H9 (cell line): ENCODE measurements around the gene SRM. TPM values are rescaled to one million over a fixed set of nuclear protein-coding genes. Genes with fewer than 3 reads are reported as not detected.

Source experiments
- DNase-seq: peaks from one replicate; pipeline ENCODE4 v3.0.0-alpha.2; 2017
- H2AFZ ChIP-seq: one replicate; pipeline ENCODE4 v1.6.1; 2013; ENCODE audit warnings: mild to moderate bottlenecking, low read length, control low read depth, moderate library complexity
- H2AK5ac ChIP-seq: 2 replicates; pipeline ENCODE4 v1.6.1; 2013; ENCODE audit warnings: low read length, control low read depth, mixed read lengths; ENCODE audit not compliant: insufficient read length
- H2BK120ac ChIP-seq: one replicate; pipeline ENCODE4 v1.6.1; 2013; ENCODE audit warnings: low read depth, mild to moderate bottlenecking, low read length, control low read depth, inconsistent platforms; ENCODE audit not compliant: poor library complexity, severe bottlenecking
- H2BK12ac ChIP-seq: 2 replicates; pipeline ENCODE4 v1.6.1; 2013; ENCODE audit warnings: low read length, control low read depth, mixed read lengths, low read depth; ENCODE audit not compliant: insufficient read length
- H2BK15ac ChIP-seq: 2 replicates; pipeline ENCODE4 v1.6.1; 2013; ENCODE audit warnings: low read depth, low read length, control low read depth
- H2BK20ac ChIP-seq: one replicate; pipeline ENCODE4 v1.6.1; 2013; ENCODE audit warnings: low read depth, mild to moderate bottlenecking, low read length, control low read depth, inconsistent platforms; ENCODE audit not compliant: poor library complexity, severe bottlenecking
- H2BK5ac ChIP-seq: 2 replicates; pipeline ENCODE4 v1.6.1; 2013; ENCODE audit warnings: low read length, control low read depth, mixed read lengths; ENCODE audit not compliant: insufficient read length
- H3K14ac ChIP-seq: 2 replicates; pipeline ENCODE4 v1.6.1; 2013; ENCODE audit warnings: low read length, control low read depth; ENCODE audit not compliant: insufficient read depth
- H3K18ac ChIP-seq: 2 replicates; pipeline ENCODE4 v1.6.1; 2013; ENCODE audit warnings: low read depth, mild to moderate bottlenecking, mixed read lengths, low read length, control low read depth; ENCODE audit not compliant: insufficient read length
- H3K23ac ChIP-seq: 2 replicates; pipeline ENCODE4 v1.6.1; 2013; ENCODE audit warnings: low read length, control low read depth, mixed read lengths, low read depth; ENCODE audit not compliant: insufficient read length
- H3K23me2 ChIP-seq: 2 replicates; pipeline ENCODE4 v1.6.1; 2013; ENCODE audit warnings: low read depth, mild to moderate bottlenecking, mixed read lengths, low read length, control low read depth; ENCODE audit not compliant: insufficient read length, poor library complexity, severe bottlenecking
- H3K27ac ChIP-seq: 2 replicates; pipeline ENCODE4 v1.5.1; 2013; ENCODE audit warnings: low read length, control low read depth, mixed read lengths, low read depth; ENCODE audit not compliant: insufficient read length
- H3K27me3 ChIP-seq: 2 replicates; pipeline ENCODE4 v1.6.1; 2013; ENCODE audit warnings: low read length, control low read depth, inconsistent platforms; ENCODE audit not compliant: insufficient read depth
- H3K4ac ChIP-seq: 2 replicates; pipeline ENCODE4 v1.6.1; 2013; ENCODE audit warnings: low read depth, mild to moderate bottlenecking, control low read depth, inconsistent platforms, low read length, moderate library complexity
- H3K4me1 ChIP-seq: 2 replicates; pipeline ENCODE4 v1.6.1; 2013; ENCODE audit warnings: low read length, control low read depth, inconsistent platforms; ENCODE audit not compliant: insufficient read depth
- H3K4me2 ChIP-seq: 2 replicates; pipeline ENCODE4 v1.6.1; 2013; ENCODE audit warnings: low read length, control low read depth, mixed read lengths; ENCODE audit not compliant: insufficient read length, insufficient read depth
- H3K56ac ChIP-seq: 2 replicates; pipeline ENCODE4 v1.6.1; 2013; ENCODE audit warnings: low read depth, mild to moderate bottlenecking, mixed read lengths, low read length, control low read depth; ENCODE audit not compliant: insufficient read length
- H3K79me1 ChIP-seq: 2 replicates; pipeline ENCODE4 v1.6.1; 2013; ENCODE audit warnings: low read depth, mild to moderate bottlenecking, moderate library complexity, low read length, control low read depth, inconsistent platforms; ENCODE audit not compliant: insufficient read depth, poor library complexity, severe bottlenecking
- H3K79me2 ChIP-seq: 2 replicates; pipeline ENCODE4 v1.6.1; 2013; ENCODE audit warnings: low read length, control low read depth, inconsistent platforms; ENCODE audit not compliant: insufficient read depth
- H3K9ac ChIP-seq: 2 replicates; pipeline ENCODE4 v1.6.1; 2013; ENCODE audit warnings: low read length, control low read depth, mixed read lengths; ENCODE audit not compliant: insufficient read length; ENCODE audit errors: extremely low read depth
- H3K9me3 ChIP-seq: one replicate; pipeline ENCODE4 v1.6.1; 2013; ENCODE audit warnings: low read depth, low read length, inconsistent platforms; ENCODE audit not compliant: control insufficient read depth
- H3T11ph ChIP-seq: one replicate; pipeline ENCODE4 v1.6.1; 2013; ENCODE audit warnings: mild to moderate bottlenecking, low read length, control low read depth, inconsistent platforms
- H4K20me1 ChIP-seq: one replicate; pipeline ENCODE4 v1.6.1; 2013; ENCODE audit not compliant: control insufficient read depth, insufficient read length, insufficient read depth
- H4K5ac ChIP-seq: 2 replicates; pipeline ENCODE4 v1.6.1; 2013; ENCODE audit warnings: low read depth, mild to moderate bottlenecking, mixed read lengths, low read length, control low read depth; ENCODE audit not compliant: insufficient read length
- H4K8ac ChIP-seq: replicated peaks from 2 replicates; pipeline ENCODE4 v1.6.1; 2013; ENCODE audit warnings: low read length, control low read depth, mixed read lengths, low read depth; ENCODE audit not compliant: insufficient read length
- H4K91ac ChIP-seq: 2 replicates; pipeline ENCODE4 v1.6.1; 2013; ENCODE audit warnings: low read depth, mild to moderate bottlenecking, moderate library complexity, mixed read lengths, low read length, control low read depth; ENCODE audit not compliant: insufficient read length
- H3K27ac Mint-ChIP-seq, 3 experiments: 2 replicates in 2 of 3; 3 replicates in 1 of 3; pipeline ENCODE4 v1.8.0; 2020 to 2021; ENCODE audit warnings: mixed read lengths in 3 of 3, mild to moderate bottlenecking in 1 of 3, moderate library complexity in 1 of 3
- H3K27me3 Mint-ChIP-seq: 2 replicates; pipeline ENCODE4 v1.8.0; 2021; ENCODE audit warnings: low read depth, mild to moderate bottlenecking, moderate library complexity, mixed read lengths
- H3K36me3 Mint-ChIP-seq, 3 experiments: 2 replicates in 2 of 3; 3 replicates in 1 of 3; pipeline ENCODE4 v1.8.0; 2020 to 2021; ENCODE audit warnings: low read depth in 3 of 3, mixed read lengths in 3 of 3; ENCODE audit not compliant: insufficient read depth in 1 of 3
- H3K4me1 Mint-ChIP-seq, 2 experiments: 2 replicates each; pipeline ENCODE4 v1.8.0; 2020; ENCODE audit warnings: mixed read lengths in 2 of 2
- H3K4me3 Mint-ChIP-seq, 2 experiments: 2 replicates in 1 of 2; 3 replicates in 1 of 2; pipeline ENCODE4 v1.8.0; 2020 to 2021; ENCODE audit warnings: mild to moderate bottlenecking in 2 of 2, mixed read lengths in 2 of 2, moderate library complexity in 1 of 2
- H3K9me3 Mint-ChIP-seq, 2 experiments: 2 replicates in 1 of 2; 3 replicates in 1 of 2; pipeline ENCODE4 v1.8.0; 2020; ENCODE audit warnings: mild to moderate bottlenecking in 2 of 2, mixed read lengths in 2 of 2, moderate library complexity in 1 of 2
- CTCF ChIP-seq: fragments of 200-600 bp; sonication (generic); conservative IDR thresholded peaks from 3 replicates; pipeline ENCODE4 v1.8.0; 2021; ENCODE audit warnings: antibody characterized with exemption, mild to moderate bottlenecking
- WGBS: extraction: QIAGEN DNeasy Blood & Tissue Kit; methylation state at CpG from one replicate; pipeline ENCODE4 v1.1.7; 2013; ENCODE audit warnings: missing lambda C conversion rate, low lambda C conversion rate, mixed read lengths; ENCODE audit not compliant: insufficient read length; ENCODE audit errors: extremely low coverage; 5-methylcytosine and 5-hydroxymethylcytosine counted together
- total RNA-seq: library from RNA; stranded (reverse); gene quantifications from 2 replicates; pipeline ENCODE4 v1.2.1, GENCODE V29; 2021

SRM gene
- total RNA-seq, 1 experiment from 2014 or later, result 196 TPM

GRCh38 chr1:11072216-11072917 is 12.5 kb upstream of the SRM start:
- no peaks in the 10 kb centered on the region for H3K9me3 ChIP-seq
- H3K27ac ChIP-seq, result no peak overlapping the region
- no CpG with 5 or more reads among the region's 13 CpGs for WGBS

More at GRCh38 chr1:11072216-11072917, 12.5 kb upstream of the SRM start:
- Histone ChIP-seq H3K23ac (no peak overlapping the region), H3K79me2 (no peaks in the 10 kb centered on the region), H2BK20ac (no peak overlapping the region), H3T11ph (no peak overlapping the region), H3K4me1 (no peaks in the 10 kb centered on the region), H2BK5ac (no peak overlapping the region), H3K4ac (no peak overlapping the region), H3K18ac (no peak overlapping the region), H3K14ac (no peak overlapping the region), H4K91ac (no peak overlapping the region), H3K56ac (no peak overlapping the region), H4K8ac (no peak overlapping the region), H2AK5ac (no peak overlapping the region), H2AFZ (no peak overlapping the region), H4K5ac (no peak overlapping the region), H4K20me1 (no peaks in the 10 kb centered on the region), H3K79me1 (no peaks in the 10 kb centered on the region), H3K4me2 (no peak overlapping the region), H3K9ac (no peak overlapping the region), H3K27me3 (no peaks in the 10 kb centered on the region), H2BK120ac (no peak overlapping the region), H2BK12ac (no peak overlapping the region), H2BK15ac (no peak overlapping the region), H3K23me2 (no peaks in the 10 kb centered on the region)
- no peak for DNase-seq
- H3K4me3 Mint-ChIP-seq, result no peak overlapping the region
- H3K36me3 Mint-ChIP-seq, result peaks cover 53 to 93% (median 87%) of the 10 kb centered on the region in 3 experiments
- H3K9me3 Mint-ChIP-seq, result no peaks in the 10 kb centered on the region
- peak overlapping the region in 1 of 3 experiments; percentile 91; a peak in 1 of 7 replicates for H3K27ac Mint-ChIP-seq
- no peak for TF ChIP-seq CTCF
- no peaks in the 10 kb centered on the region for H3K27me3 Mint-ChIP-seq
- peaks cover 2 to 5% of the 10 kb centered on the region in 2 experiments; a peak in 1 of 4 replicates for H3K4me1 Mint-ChIP-seq
